HL-60 (cell line): ENCODE measurements around the gene SDS.

Source experiments
- DNase-seq, 2 experiments: peaks; one replicate each; pipeline ENCODE4 v3.0.0-alpha.2; 2010 to 2020; ENCODE audit warnings: low read depth in 1 of 2, low spot score in 1 of 2
- H3K27ac ChIP-seq: fragments of 250-450 bp; sonication (Bioruptor Pico); replicated peaks from 2 replicates; pipeline ENCODE4 v1.5.1; 2020; ENCODE audit warnings: mild to moderate bottlenecking, moderate library complexity
- H3K27me3 ChIP-seq: fragments of 250-450 bp; sonication (Bioruptor Pico); 2 replicates; pipeline ENCODE4 v1.5.1; 2021; ENCODE audit warnings: mild to moderate bottlenecking, moderate library complexity; ENCODE audit not compliant: insufficient read depth, poor library complexity, severe bottlenecking
- H3K4me3 ChIP-seq: replicated peaks from 2 replicates; pipeline ENCODE4 v1.5.1; 2011; ENCODE audit warnings: mild to moderate bottlenecking, control low read depth, low read length; ENCODE audit not compliant: insufficient read depth
- GABPA ChIP-seq: IDR thresholded peaks from 2 replicates; pipeline ENCODE4 v1.6.1; 2012; ENCODE audit warnings: low read depth
- POLR2AphosphoS5 ChIP-seq: IDR thresholded peaks from 2 replicates; pipeline ENCODE4 v1.6.1; 2012; ENCODE audit warnings: low read depth
- SPI1 ChIP-seq: IDR thresholded peaks from 2 replicates; pipeline ENCODE4 v1.6.1; 2012; ENCODE audit warnings: low read depth, mild to moderate bottlenecking, borderline replicate concordance
- TF ChIP-seq, protein P1 (sequence below): IDR thresholded peaks from one replicate; pipeline ENCODE4 v1.5.1; 2011; ENCODE audit warnings: low read length, control low read depth, inconsistent platforms; ENCODE audit not compliant: insufficient read depth
- TF ChIP-seq, protein P2 (sequence below): IDR thresholded peaks from 2 replicates; pipeline ENCODE4 v1.6.1; 2012; ENCODE audit warnings: low read depth; ENCODE audit not compliant: insufficient replicate concordance

Gene SDS

DNA sequence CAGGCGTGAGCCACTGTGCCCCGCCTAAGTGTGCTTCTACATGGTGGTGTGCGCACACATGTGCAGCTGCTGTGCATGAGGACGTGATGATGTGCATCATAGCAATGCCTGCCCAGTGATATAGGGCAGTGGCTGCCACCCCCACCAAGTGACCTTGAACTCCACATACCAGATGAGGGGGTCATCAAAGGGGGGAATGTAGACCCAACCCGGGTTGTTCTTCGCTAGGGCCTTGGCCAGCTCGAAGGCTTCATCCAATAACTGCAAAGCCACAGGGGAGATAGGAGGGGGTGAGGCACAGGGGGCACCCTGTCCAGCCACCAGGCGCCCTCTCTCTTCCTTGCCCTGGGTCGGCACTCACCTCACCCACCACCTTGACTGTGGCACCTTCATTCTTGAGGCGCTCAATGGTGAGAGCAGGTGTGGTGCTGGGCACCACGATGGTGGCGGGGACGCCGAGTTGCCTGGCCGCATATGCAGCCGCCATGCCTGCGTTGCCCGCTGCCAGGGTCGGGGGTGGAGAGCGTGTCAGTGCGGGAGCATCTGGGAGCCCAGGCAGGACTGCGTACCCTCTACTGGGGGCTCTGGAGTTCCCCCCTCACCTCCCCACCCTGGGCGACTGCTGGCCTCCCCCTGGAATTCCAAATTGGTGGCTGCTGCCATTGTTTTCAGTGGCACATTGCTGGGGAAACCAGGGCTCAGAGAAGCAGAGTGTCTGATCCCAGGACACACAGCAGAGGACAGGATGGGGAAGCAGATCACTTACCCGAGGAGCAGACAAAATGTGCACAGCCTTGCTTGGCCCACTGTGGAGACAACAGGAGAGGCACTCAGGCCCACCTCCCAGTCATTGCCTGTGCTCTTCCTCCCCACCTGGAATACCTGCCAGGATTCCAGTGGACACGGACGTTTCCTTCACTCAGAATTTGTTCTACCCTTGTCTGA lies 5.1 kb downstream of the SDS start:
- Histone ChIP-seq H3K27me3 (no peaks in the 10 kb centered on the region), H3K27ac (no peak overlapping the region), H3K4me3 (no peak overlapping the region)
- no peak for DNase-seq
- TF ChIP-seq, protein P1, sequence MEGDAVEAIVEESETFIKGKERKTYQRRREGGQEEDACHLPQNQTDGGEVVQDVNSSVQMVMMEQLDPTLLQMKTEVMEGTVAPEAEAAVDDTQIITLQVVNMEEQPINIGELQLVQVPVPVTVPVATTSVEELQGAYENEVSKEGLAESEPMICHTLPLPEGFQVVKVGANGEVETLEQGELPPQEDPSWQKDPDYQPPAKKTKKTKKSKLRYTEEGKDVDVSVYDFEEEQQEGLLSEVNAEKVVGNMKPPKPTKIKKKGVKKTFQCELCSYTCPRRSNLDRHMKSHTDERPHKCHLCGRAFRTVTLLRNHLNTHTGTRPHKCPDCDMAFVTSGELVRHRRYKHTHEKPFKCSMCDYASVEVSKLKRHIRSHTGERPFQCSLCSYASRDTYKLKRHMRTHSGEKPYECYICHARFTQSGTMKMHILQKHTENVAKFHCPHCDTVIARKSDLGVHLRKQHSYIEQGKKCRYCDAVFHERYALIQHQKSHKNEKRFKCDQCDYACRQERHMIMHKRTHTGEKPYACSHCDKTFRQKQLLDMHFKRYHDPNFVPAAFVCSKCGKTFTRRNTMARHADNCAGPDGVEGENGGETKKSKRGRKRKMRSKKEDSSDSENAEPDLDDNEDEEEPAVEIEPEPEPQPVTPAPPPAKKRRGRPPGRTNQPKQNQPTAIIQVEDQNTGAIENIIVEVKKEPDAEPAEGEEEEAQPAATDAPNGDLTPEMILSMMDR: no peak
- no peak for TF ChIP-seq GABPA
- TF ChIP-seq, protein P2, sequence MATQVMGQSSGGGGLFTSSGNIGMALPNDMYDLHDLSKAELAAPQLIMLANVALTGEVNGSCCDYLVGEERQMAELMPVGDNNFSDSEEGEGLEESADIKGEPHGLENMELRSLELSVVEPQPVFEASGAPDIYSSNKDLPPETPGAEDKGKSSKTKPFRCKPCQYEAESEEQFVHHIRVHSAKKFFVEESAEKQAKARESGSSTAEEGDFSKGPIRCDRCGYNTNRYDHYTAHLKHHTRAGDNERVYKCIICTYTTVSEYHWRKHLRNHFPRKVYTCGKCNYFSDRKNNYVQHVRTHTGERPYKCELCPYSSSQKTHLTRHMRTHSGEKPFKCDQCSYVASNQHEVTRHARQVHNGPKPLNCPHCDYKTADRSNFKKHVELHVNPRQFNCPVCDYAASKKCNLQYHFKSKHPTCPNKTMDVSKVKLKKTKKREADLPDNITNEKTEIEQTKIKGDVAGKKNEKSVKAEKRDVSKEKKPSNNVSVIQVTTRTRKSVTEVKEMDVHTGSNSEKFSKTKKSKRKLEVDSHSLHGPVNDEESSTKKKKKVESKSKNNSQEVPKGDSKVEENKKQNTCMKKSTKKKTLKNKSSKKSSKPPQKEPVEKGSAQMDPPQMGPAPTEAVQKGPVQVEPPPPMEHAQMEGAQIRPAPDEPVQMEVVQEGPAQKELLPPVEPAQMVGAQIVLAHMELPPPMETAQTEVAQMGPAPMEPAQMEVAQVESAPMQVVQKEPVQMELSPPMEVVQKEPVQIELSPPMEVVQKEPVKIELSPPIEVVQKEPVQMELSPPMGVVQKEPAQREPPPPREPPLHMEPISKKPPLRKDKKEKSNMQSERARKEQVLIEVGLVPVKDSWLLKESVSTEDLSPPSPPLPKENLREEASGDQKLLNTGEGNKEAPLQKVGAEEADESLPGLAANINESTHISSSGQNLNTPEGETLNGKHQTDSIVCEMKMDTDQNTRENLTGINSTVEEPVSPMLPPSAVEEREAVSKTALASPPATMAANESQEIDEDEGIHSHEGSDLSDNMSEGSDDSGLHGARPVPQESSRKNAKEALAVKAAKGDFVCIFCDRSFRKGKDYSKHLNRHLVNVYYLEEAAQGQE: no peak
- TF ChIP-seq POLR2AphosphoS5: no peak

DNA sequence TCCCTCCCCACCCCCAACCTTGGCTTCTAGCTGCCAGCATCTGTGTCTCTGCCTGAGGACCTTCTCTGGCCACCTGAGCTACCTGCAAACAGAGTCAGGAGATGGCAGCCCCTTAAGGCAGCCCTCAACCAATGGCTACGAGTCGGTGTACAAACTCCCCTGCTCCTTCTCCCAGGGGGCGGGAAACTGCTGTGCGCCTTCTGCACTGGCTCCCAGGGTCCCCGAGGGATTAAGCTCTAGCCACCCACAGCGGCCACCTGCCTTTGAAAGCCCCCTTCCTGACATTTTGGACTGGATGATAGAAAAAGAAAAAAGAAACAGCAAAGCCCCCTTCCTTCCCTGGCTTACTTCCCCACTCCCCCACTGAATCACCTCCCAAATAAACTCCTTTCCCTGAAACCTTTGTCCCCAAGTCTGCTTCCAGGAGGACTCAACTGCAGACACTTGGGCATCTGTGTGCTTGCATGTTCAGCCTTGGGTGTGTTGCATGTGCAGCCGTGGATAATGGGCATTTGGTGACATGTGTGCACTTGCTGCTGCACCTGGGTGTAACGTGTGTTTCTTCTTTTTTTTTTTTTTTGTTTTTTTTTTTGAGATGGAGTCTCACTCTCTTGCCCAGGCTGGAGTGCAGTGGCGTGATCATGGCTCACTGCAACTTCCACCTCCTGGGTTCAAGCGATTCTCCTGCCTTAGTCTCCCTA lies 6.0 kb downstream of the SDS start:
- TF ChIP-seq, protein P2: no peak
- TF ChIP-seq, protein P1: no peak
- TF ChIP-seq GABPA (no peak), POLR2AphosphoS5 (no peak), SPI1 (no peak)
- Histone ChIP-seq H3K27me3 (no peaks in the 10 kb centered on the region), H3K4me3 (no peak overlapping the region), H3K27ac (no peak overlapping the region)
- DNase-seq: no peak

DNA sequence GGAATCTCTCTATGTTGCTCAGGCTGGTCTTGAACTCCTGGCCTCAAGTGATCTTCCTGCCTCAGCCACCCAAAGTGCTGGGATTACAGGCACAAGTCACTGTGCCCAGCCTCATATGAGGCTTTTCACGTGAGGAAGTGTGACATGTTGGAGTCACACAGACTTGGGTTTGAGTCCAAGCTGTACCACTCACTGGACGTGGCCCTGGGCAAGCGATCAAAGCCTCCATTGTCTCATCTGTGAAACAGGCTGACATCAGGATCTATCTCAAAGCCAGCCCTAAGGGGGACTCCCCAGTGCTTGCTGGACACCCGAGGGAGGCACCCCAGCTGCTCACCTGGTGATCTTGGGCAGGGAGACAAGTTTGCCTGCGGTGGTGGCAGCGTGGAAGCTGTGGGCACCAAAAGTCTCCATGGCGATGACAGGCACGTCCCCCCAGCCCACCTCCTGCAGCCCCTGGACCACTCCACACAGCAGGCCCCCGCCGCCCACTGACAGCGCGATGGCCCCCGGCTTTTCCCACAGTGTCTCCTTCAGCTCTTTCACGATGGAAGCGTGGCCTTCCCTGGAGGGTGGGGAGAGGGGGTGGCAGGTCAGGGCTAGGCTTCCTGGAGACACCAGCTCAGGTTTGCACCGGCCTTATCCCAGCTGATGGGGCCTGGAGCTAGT lies 6.7 kb downstream of the SDS start:
- Histone ChIP-seq H3K27ac (no peak overlapping the region), H3K27me3 (no peaks in the 10 kb centered on the region), H3K4me3 (no peak overlapping the region)
- no peak for TF ChIP-seq GABPA
- DNase-seq: no peak

DNA sequence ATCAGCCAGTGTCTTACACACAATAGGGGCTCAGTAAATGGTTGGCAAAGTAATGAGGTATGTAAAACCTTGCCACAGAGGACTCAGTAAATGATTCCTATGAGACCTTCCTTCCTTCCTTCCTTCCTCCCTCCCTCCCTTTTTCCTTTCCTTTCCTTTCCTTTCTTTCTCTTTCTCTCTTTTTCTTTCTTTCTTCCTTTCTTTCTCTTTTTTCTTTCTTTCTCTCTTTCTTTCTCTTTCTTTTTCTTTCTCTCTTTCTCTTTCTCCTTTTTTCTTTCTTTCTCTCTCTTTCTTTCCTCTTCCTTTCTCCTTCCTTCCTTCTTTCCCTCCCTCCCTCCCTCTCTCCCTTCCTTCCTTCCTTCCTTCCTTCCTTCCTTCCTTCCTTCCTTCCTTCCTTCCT lies 7.5 kb downstream of the SDS start:
- H3K27me3 ChIP-seq: no peaks in the 10 kb centered on the region
- DNase-seq: no peak
- no peak overlapping the region for H3K4me3 ChIP-seq
- no peak overlapping the region for H3K27ac ChIP-seq
- TF ChIP-seq GABPA (no peak), SPI1 (no peak), POLR2AphosphoS5 (no peak)
- TF ChIP-seq, protein P2: no peak
- TF ChIP-seq, protein P1: no peak
